OCI-LY1 (cell line): ENCODE measurements around the gene CDK5RAP2.

ENCODE experiments used
- H2AFZ ChIP-seq: fragments of 200-600 bp; sonication (generic), shearing (Covaris generic); 2 replicates; pipeline ENCODE4 v1.6.0; 2014; ENCODE audit warnings: antibody characterized with exemption, mild to moderate bottlenecking, low read length
- H3F3A ChIP-seq: fragments of 200-600 bp; sonication (generic), shearing (Covaris generic); 2 replicates; pipeline ENCODE4 v1.6.0; 2014; ENCODE audit warnings: mild to moderate bottlenecking, antibody characterized with exemption, low read length, moderate library complexity; ENCODE audit not compliant: insufficient read depth
- H3K27ac ChIP-seq: fragments of 200-600 bp; sonication (generic); 2 replicates; pipeline ENCODE4 v1.5.1; 2014; ENCODE audit warnings: low read length, mixed run types, mild to moderate bottlenecking, low read depth; ENCODE audit not compliant: poor library complexity, severe bottlenecking
- H3K27me3 ChIP-seq: fragments of 200-600 bp; sonication (generic); 2 replicates; pipeline ENCODE4 v1.6.0; 2014; ENCODE audit warnings: antibody characterized with exemption, mild to moderate bottlenecking, low read length, moderate library complexity; ENCODE audit not compliant: insufficient read depth
- H3K36me3 ChIP-seq: fragments of 200-600 bp; sonication (generic); 2 replicates; pipeline ENCODE4 v1.6.1; 2014; ENCODE audit warnings: mild to moderate bottlenecking, antibody characterized with exemption, low read length, moderate library complexity, mixed read lengths; ENCODE audit not compliant: insufficient read depth
- H3K4me1 ChIP-seq: fragments of 200-600 bp; sonication (generic); 2 replicates; pipeline ENCODE4 v1.5.1; 2014; ENCODE audit warnings: mild to moderate bottlenecking, low read length, moderate library complexity; ENCODE audit not compliant: insufficient read depth, severe bottlenecking
- H3K4me2 ChIP-seq: fragments of 200-600 bp; sonication (generic), shearing (Covaris generic); 2 replicates; pipeline ENCODE4 v1.6.1; 2014; ENCODE audit warnings: low read length
- H3K4me3 ChIP-seq: fragments of 200-600 bp; sonication (generic); 2 replicates; pipeline ENCODE4 v1.5.1; 2014; ENCODE audit warnings: low read length, low read depth, mild to moderate bottlenecking, mixed read lengths; ENCODE audit not compliant: poor library complexity, severe bottlenecking
- H3K79me2 ChIP-seq: fragments of 200-600 bp; shearing (Covaris generic); 2 replicates; pipeline ENCODE4 v1.6.1; 2016; ENCODE audit warnings: mixed run types, low read length, mixed read lengths; ENCODE audit not compliant: insufficient read depth
- H3K9ac ChIP-seq: fragments of 200-600 bp; sonication (generic), shearing (Covaris generic); 2 replicates; pipeline ENCODE4 v1.6.1; 2014; ENCODE audit warnings: mild to moderate bottlenecking, low read length, mixed read lengths
- H3K9me2 ChIP-seq: fragments of 200-600 bp; sonication (generic), shearing (Covaris generic); 2 replicates; pipeline ENCODE4 v1.6.1; 2014; ENCODE audit warnings: low read depth, mild to moderate bottlenecking, low read length, mixed read lengths
- H3K9me3 ChIP-seq: fragments of 200-600 bp; shearing (Covaris generic); 2 replicates; pipeline ENCODE4 v1.6.1; 2014; ENCODE audit warnings: low read length, mixed read lengths
- H4K20me1 ChIP-seq: fragments of 200-600 bp; sonication (generic), shearing (Covaris generic); 2 replicates; pipeline ENCODE4 v1.6.0; 2016; ENCODE audit warnings: mild to moderate bottlenecking, low read length; ENCODE audit not compliant: insufficient read depth
- EZH2 ChIP-seq: fragments of 200-600 bp; sonication (generic), shearing (Covaris generic); IDR thresholded peaks from 2 replicates; pipeline ENCODE4 v1.8.0; 2017; ENCODE audit warnings: borderline replicate concordance, mixed run types, mild to moderate bottlenecking, antibody characterized with exemption, low read length, moderate library complexity, mixed read lengths
- TF ChIP-seq, protein P1 (sequence below): fragments of 200-600 bp; sonication (generic), shearing (Covaris generic); IDR thresholded peaks from 2 replicates; pipeline ENCODE4 v1.5.1; 2017; ENCODE audit warnings: mild to moderate bottlenecking, antibody characterized with exemption, low read length, moderate library complexity, mixed read lengths

CDK5RAP2 gene

DNA sequence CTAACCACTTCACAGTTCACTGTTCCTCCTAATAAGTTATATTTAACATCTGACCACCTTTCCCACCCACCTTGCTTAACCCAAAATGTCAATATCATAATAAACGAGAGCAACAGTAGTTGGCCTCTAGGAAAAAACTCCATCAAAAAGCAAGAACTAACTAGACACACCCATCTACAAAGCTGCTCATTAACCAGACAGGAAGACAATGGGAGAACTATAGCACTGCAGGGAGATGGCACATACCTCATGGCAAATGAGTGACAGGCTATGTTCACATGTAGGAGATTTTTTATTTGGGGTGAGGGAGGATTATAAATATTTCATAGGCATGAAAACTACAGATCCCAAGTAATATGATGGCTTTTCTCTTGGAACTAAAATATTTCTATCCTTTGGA lies 23.6 kb upstream of the CDK5RAP2 start:
- Histone ChIP-seq H3K36me3 (peaks cover 16% of the 10 kb centered on the region), H3K9me3 (no peaks in the 10 kb centered on the region), H3K9ac (no peak overlapping the region), H3K4me1 (no peaks in the 10 kb centered on the region), H3K4me3 (no peak overlapping the region), H3K9me2 (no peaks in the 10 kb centered on the region), H4K20me1 (no peaks in the 10 kb centered on the region), H3F3A (no peaks in the 10 kb centered on the region), H3K27ac (no peak overlapping the region), H3K4me2 (no peak overlapping the region), H3K27me3 (no peaks in the 10 kb centered on the region), H3K79me2 (no peaks in the 10 kb centered on the region), H2AFZ (no peak overlapping the region)
- no peak for TF ChIP-seq EZH2
- TF ChIP-seq, protein P1, sequence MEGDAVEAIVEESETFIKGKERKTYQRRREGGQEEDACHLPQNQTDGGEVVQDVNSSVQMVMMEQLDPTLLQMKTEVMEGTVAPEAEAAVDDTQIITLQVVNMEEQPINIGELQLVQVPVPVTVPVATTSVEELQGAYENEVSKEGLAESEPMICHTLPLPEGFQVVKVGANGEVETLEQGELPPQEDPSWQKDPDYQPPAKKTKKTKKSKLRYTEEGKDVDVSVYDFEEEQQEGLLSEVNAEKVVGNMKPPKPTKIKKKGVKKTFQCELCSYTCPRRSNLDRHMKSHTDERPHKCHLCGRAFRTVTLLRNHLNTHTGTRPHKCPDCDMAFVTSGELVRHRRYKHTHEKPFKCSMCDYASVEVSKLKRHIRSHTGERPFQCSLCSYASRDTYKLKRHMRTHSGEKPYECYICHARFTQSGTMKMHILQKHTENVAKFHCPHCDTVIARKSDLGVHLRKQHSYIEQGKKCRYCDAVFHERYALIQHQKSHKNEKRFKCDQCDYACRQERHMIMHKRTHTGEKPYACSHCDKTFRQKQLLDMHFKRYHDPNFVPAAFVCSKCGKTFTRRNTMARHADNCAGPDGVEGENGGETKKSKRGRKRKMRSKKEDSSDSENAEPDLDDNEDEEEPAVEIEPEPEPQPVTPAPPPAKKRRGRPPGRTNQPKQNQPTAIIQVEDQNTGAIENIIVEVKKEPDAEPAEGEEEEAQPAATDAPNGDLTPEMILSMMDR = no peak

DNA sequence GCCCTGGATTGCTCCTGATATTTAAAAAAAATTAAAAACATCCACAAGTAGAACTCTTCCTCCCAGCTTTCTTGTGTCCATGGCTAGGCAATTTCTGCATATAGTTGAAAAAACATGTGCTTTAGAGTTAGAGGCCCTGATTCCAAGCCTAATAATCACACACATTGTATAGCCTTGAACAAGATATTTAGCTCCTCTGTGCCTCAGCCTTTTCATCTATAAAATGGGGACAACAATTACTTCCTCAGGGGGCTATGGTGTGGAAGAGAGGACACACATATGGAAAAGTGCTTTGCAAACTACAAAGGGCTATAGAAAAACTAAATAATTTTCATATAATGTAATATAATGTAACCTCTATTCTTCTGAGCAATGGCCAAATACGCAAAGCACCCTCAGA lies 23.0 kb upstream of the CDK5RAP2 start:
- no peaks in the 10 kb centered on the region for H3F3A ChIP-seq
- peaks cover 16% of the 10 kb centered on the region for H3K36me3 ChIP-seq
- no peaks in the 10 kb centered on the region for H3K9me3 ChIP-seq
- TF ChIP-seq EZH2 = no peak
- TF ChIP-seq, protein P1 = no peak
- no peak overlapping the region for H3K27ac ChIP-seq
- no peak overlapping the region for H3K9ac ChIP-seq
- no peak overlapping the region for H3K4me2 ChIP-seq
- no peak overlapping the region for H3K4me3 ChIP-seq
- H2AFZ ChIP-seq = no peak overlapping the region
- no peaks in the 10 kb centered on the region for H4K20me1 ChIP-seq
- no peaks in the 10 kb centered on the region for H3K9me2 ChIP-seq
- no peaks in the 10 kb centered on the region for H3K4me1 ChIP-seq
- H3K79me2 ChIP-seq = no peaks in the 10 kb centered on the region
- no peaks in the 10 kb centered on the region for H3K27me3 ChIP-seq

DNA sequence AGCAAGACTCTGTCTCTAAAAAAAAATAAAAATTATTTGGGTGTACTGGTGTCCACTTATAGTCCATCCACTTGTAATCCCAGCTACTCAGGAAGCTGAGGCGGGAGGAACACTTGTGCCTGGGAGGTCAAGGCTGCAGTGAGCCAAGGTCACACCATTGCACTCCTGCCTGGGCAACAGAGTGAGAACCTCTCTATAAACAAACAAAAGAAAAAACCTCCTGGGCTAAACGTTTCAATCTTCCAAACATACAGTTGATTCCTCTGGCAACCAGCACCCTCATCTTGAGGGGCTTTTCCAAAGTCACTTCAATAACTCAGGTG lies 13.9 kb upstream of the CDK5RAP2 start:
- H3K27me3 ChIP-seq = no peaks in the 10 kb centered on the region
- TF ChIP-seq, protein P1 = no peak
- no peak for TF ChIP-seq EZH2
- no peaks in the 10 kb centered on the region for H3K36me3 ChIP-seq
- H4K20me1 ChIP-seq = no peaks in the 10 kb centered on the region
- no peak overlapping the region for H3K9ac ChIP-seq
- no peaks in the 10 kb centered on the region for H3K9me3 ChIP-seq
- H3K79me2 ChIP-seq = no peaks in the 10 kb centered on the region
- H3K4me1 ChIP-seq = no peaks in the 10 kb centered on the region
- no peak overlapping the region for H2AFZ ChIP-seq
- H3K4me2 ChIP-seq = no peak overlapping the region
- H3K27ac ChIP-seq = no peak overlapping the region
- no peak overlapping the region for H3K4me3 ChIP-seq
- no peaks in the 10 kb centered on the region for H3F3A ChIP-seq
- H3K9me2 ChIP-seq = no peaks in the 10 kb centered on the region
